Body of pancreas (tissue), 4 donors: ENCODE data around the gene KRTAP10-5. TPM values are rescaled to one million over a fixed set of nuclear protein-coding genes. Genes with fewer than 3 reads are reported as not detected.

Source experiments
- ATAC-seq: fragments of 150-250 bp; one replicate; pipeline ENCODE4 v1.9.1; 2016
- DNase-seq, 4 donors: peaks; one replicate each; pipeline ENCODE4 v3.0.0-alpha.2; 2019
- H3K27ac ChIP-seq, 4 donors: fragments of 200-600 bp; sonication (generic); 1 replicate in 3 of 4; 2 replicates in 1 of 4; pipeline versions ENCODE4 v1.5.1 to v1.6.1; 2016 to 2019; ENCODE audit warnings: mild to moderate bottlenecking in 1 of 4, mixed read lengths in 1 of 4, moderate library complexity in 1 of 4
- H3K27me3 ChIP-seq, 2 donors: fragments of 200-600 bp; sonication (generic); one replicate each; pipeline ENCODE4 v1.6.0; 2016; ENCODE audit warnings: mild to moderate bottlenecking in 1 of 2
- H3K36me3 ChIP-seq, 2 donors: fragments of 200-600 bp; sonication (generic); replicated peaks in 1 of 2; 2 replicates each; pipeline ENCODE4 v1.5.1; 2016; ENCODE audit warnings: low read depth in 2 of 2; ENCODE audit not compliant: insufficient read depth in 1 of 2
- H3K4me1 ChIP-seq: fragments of 200-600 bp; sonication (generic); one replicate; pipeline ENCODE4 v1.6.0; 2016
- H3K4me3 ChIP-seq, 2 donors: fragments of 200-600 bp; sonication (generic); 1 replicate in 1 of 2; 2 replicates in 1 of 2; pipeline ENCODE4 v1.5.1; 2016 to 2019
- H3K9me3 ChIP-seq, 3 donors: fragments of 200-600 bp; sonication (generic); 1 replicate in 2 of 3; 2 replicates in 1 of 3; pipeline ENCODE4 v1.5.1; 2016
- CTCF ChIP-seq, 7 experiments: fragments of 450-650 bp in 4 of 7; fragments of 200-600 bp in 3 of 7; sonication (generic) in 3 of 7; IDR thresholded peaks; one replicate each; pipeline ENCODE4 v1.5.1; 2016 to 2019; ENCODE audit warnings: antibody characterized with exemption in 7 of 7
- POLR2A ChIP-seq, 3 donors: fragments of 450-650 bp; IDR thresholded peaks; one replicate each; pipeline ENCODE4 v1.6.1; 2016; ENCODE audit warnings: antibody characterized with exemption in 3 of 3, mild to moderate bottlenecking in 2 of 3
- WGBS, 2 donors: methylation state at CpG; one replicate each; pipeline ENCODE4 v1.1.5; 2017; 5-methylcytosine and 5-hydroxymethylcytosine counted together
- intact Hi-C: fragments of 100-400 bp; cut with DNase I; formaldehyde crosslinking; loops from one replicate; pipeline ENCODE4 v1.15.1; 2023
- total RNA-seq, 2 donors: library from RNA; depleted of rRNA; stranded (reverse); fragments of >200 nt; gene quantifications; one replicate each; pipeline ENCODE4 v1.1.0, GENCODE V29; 2016

KRTAP10-5 gene
- total RNA-seq, 2 donors from 2014 or later, result not detected

- Histone ChIP-seq H3K9me3 (no peaks in the 10 kb centered on the region), H3K27me3 (no peaks in the 10 kb centered on the region), H3K4me1 (no peaks in the 10 kb centered on the region), H3K4me3 (no peak overlapping the region), H3K36me3 (no peaks in the 10 kb centered on the region), H3K27ac (no peak overlapping the region)
- WGBS, 2 donors, result 76 to 87% methylated on average over 17 to 18 of the region's 18 CpGs
- no peak for TF ChIP-seq CTCF (IDR thresholded peaks at IDR 0.05)
- no peak for TF ChIP-seq POLR2A (IDR thresholded peaks at IDR 0.05)
- no peak for DNase-seq
- intact Hi-C loops, result no loop called here
- ATAC-seq, result no peak
Measured at GRCh38 chr21:44567481-44568171, 12.8 kb downstream of the KRTAP10-5 start.

GRCh38 chr21:44566403-44566802, 14.0 kb downstream of the KRTAP10-5 start:
- no peak for ATAC-seq
- 22 to 23% methylated on average over 1 of the region's 1 CpG for WGBS, 2 donors

GRCh38 chr21:44564886-44565598, 15.4 kb downstream of the KRTAP10-5 start:
- Histone ChIP-seq H3K36me3 (no peaks in the 10 kb centered on the region), H3K27ac (no peak overlapping the region), H3K9me3 (no peaks in the 10 kb centered on the region), H3K27me3 (no peaks in the 10 kb centered on the region), H3K4me1 (no peaks in the 10 kb centered on the region), H3K4me3 (no peak overlapping the region)
- TF ChIP-seq POLR2A (IDR thresholded peaks at IDR 0.05) (no peak), CTCF (IDR thresholded peaks at IDR 0.05) (no peak)
- no peak for ATAC-seq
- WGBS, 2 donors, result 0 to 65% methylated on average over 1 of the region's 1 CpG
- intact Hi-C loops, result no loop called here
- DNase-seq, result no peak

More at GRCh38 chr21:44566403-44566802, 14.0 kb downstream of the KRTAP10-5 start:
- Histone ChIP-seq H3K36me3 (no peaks in the 10 kb centered on the region), H3K27me3 (no peaks in the 10 kb centered on the region), H3K9me3 (no peaks in the 10 kb centered on the region), H3K4me1 (no peaks in the 10 kb centered on the region), H3K4me3 (no peak overlapping the region), H3K27ac (no peak overlapping the region)
- intact Hi-C loops, result no loop called here
- no peak for TF ChIP-seq POLR2A (IDR thresholded peaks at IDR 0.05)
- TF ChIP-seq CTCF (IDR thresholded peaks at IDR 0.05), result no peak
- DNase-seq, result no peak

- ATAC-seq, result no peak
- no peak for DNase-seq
- H3K4me3 ChIP-seq, result no peak overlapping the region
- no peaks in the 10 kb centered on the region for H3K4me1 ChIP-seq
- no peak overlapping the region for H3K27ac ChIP-seq
- H3K27me3 ChIP-seq, result no peaks in the 10 kb centered on the region
- TF ChIP-seq CTCF (IDR thresholded peaks at IDR 0.05) (no peak), POLR2A (IDR thresholded peaks at IDR 0.05) (no peak)
- no peaks in the 10 kb centered on the region for H3K9me3 ChIP-seq
- WGBS, 2 donors, result 55 to 58% methylated on average over 1 of the region's 1 CpG
- H3K36me3 ChIP-seq, result no peaks in the 10 kb centered on the region
- intact Hi-C loops, result no loop called here
Measured at GRCh38 chr21:44564099-44564498, 16.3 kb downstream of the KRTAP10-5 start.
